Left lung (tissue), 10 donors: ENCODE measurements around the gene CLASP1. TPM values are rescaled to one million over a fixed set of nuclear protein-coding genes. Genes with fewer than 3 reads are reported as not detected.

ENCODE experiments used
- ATAC-seq: fragments of 200-7000 bp; cut with Tn5 transposase; one replicate; pipeline ENCODE4 v1.9.1; 2020; ENCODE audit warnings: moderate library complexity
- DNase-seq, 4 donors: peaks; one replicate each; pipeline ENCODE4 v3.0.0-alpha.2; 2013 to 2020
- H3K27ac ChIP-seq, 2 donors: fragments of 200-600 bp; sonication (generic) in 1 of 2; one replicate each; pipeline versions ENCODE4 v1.5.0 to v1.8.0; 2020 to 2021
- H3K27me3 ChIP-seq, 2 donors: fragments of 200-600 bp; sonication (generic) in 1 of 2; one replicate each; pipeline versions ENCODE4 v1.5.0 to v1.8.0; 2020 to 2021
- H3K36me3 ChIP-seq, 2 donors: fragments of 200-600 bp; sonication (generic) in 1 of 2; one replicate each; pipeline versions ENCODE4 v1.5.0 to v1.8.0; 2020 to 2021
- H3K4me1 ChIP-seq, 2 donors: fragments of 200-600 bp; one replicate each; pipeline ENCODE4 v1.8.0; 2021
- H3K4me3 ChIP-seq, 2 donors: fragments of 200-600 bp; sonication (generic) in 1 of 2; one replicate each; pipeline versions ENCODE4 v1.5.0 to v1.8.0; 2020 to 2021; ENCODE audit warnings: mild to moderate bottlenecking in 1 of 2
- H3K9me3 ChIP-seq, 2 donors: fragments of 200-600 bp; sonication (generic) in 1 of 2; one replicate each; pipeline versions ENCODE4 v1.5.0 to v1.8.0; 2020 to 2021
- intact Hi-C, 2 donors: fragments of 100-400 bp; cut with DNase I; formaldehyde crosslinking; loops; one replicate each; pipeline versions ENCODE4 v1.11.2 to v1.14.2; 2022
- polyA plus RNA-seq, 6 donors: library from polyadenylated mRNA; unstranded; fragments of 120-200 nt; gene quantifications; one replicate each; pipeline ENCODE4 v1.2.1, GENCODE V29; 2013; ENCODE audit not compliant: insufficient read length in 6 of 6
- total RNA-seq, 2 donors: library from RNA; stranded (reverse); fragmentation: NEBNext Ultra II Directional; extraction: Animal tissue kit (Norgen Biotek cat#: 25700); gene quantifications; one replicate each; pipeline ENCODE4 v1.2.1, GENCODE V29; 2021
- TF ChIP-seq, protein P1 (sequence below), 2 donors: fragments of 200-600 bp; sonication (generic) in 1 of 2; IDR thresholded peaks; one replicate each; pipeline versions ENCODE4 v1.5.0 to v1.8.0; 2021; ENCODE audit warnings: antibody characterized with exemption in 2 of 2
- donor health status: DM: no; HTN: yes; CAD: no.
- donor health status: DM: no; HTN: no; CAD: no.

Gene CLASP1
- total and polyA plus RNA-seq, 8 donors: 42.9 to 52.1 (median 48.7) TPM

DNA sequence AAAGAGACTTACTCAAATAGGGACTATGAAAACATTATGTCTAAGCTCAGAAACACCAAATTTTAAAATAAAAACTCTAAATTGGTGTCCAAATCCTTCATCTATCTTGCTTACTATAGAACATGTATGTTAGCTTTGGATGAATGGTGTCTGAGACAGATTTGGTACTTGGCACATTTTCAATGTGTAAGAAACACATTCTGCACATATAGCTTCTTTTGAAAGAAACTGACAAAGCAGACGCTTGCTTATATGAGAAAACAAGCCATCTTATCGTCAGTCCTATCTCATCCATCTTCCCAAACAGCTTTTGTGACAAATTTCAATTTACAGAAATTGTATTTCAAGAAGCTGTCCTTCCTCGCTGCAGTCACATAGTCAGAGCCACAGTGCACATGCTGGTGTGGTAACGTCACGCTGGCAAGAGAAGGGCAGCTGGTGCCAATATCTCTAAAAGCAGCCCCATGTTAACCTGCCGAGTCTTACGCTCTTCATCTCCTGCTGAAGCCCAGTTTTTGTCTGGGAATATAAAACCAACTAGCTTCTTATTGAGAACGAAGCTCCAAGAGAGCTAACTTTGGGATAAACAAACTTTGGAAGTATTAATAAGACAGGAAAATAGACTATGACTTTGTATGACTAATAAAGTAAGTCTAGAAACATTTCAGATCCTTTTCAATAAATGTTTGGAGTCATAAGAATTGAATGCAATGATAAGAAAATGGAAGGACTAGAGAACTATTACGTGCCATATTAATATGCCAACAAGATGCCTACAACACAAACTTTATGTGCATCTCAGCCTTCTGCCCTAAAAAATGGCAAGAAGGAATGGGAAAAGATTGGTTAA is 289.3 kb downstream of the CLASP1 start:
- TF ChIP-seq, protein P1, sequence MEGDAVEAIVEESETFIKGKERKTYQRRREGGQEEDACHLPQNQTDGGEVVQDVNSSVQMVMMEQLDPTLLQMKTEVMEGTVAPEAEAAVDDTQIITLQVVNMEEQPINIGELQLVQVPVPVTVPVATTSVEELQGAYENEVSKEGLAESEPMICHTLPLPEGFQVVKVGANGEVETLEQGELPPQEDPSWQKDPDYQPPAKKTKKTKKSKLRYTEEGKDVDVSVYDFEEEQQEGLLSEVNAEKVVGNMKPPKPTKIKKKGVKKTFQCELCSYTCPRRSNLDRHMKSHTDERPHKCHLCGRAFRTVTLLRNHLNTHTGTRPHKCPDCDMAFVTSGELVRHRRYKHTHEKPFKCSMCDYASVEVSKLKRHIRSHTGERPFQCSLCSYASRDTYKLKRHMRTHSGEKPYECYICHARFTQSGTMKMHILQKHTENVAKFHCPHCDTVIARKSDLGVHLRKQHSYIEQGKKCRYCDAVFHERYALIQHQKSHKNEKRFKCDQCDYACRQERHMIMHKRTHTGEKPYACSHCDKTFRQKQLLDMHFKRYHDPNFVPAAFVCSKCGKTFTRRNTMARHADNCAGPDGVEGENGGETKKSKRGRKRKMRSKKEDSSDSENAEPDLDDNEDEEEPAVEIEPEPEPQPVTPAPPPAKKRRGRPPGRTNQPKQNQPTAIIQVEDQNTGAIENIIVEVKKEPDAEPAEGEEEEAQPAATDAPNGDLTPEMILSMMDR (IDR thresholded peaks at IDR 0.05): no peak
- DNase-seq: no peak
- Histone ChIP-seq H3K4me1 (no peaks in the 10 kb centered on the region), H3K27me3 (no peaks in the 10 kb centered on the region), H3K27ac (no peak overlapping the region), H3K36me3 (peaks cover 0 to 87% of the 10 kb centered on the region in 2 donors), H3K4me3 (no peak overlapping the region), H3K9me3 (no peaks in the 10 kb centered on the region)
- intact Hi-C loops: loop anchor here in 1 of 2 donors (10.0 kb wide), 1 partner anchor 275 kb away; no protein-coding TSS in a partner anchor
- ATAC-seq: no peak

DNA sequence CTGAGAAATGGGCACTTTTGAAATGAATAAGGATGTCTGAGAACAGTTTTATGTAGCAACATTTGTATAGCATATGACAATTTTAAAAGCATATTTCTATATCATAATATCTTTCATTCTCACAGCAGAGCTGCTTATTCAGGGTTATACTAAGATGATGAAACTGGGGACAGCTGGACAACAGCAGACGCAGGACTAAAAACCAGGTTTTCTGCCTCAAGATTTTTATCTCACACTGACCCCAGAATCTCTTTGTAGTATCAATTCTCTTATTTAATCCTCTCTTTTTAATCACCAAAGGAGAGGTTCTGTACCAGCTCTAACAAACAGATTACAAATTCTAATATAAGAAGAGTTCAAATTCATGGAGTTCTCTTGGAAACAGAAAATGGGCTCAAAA is 290.1 kb downstream of the CLASP1 start:
- H3K27ac ChIP-seq: no peak overlapping the region
- H3K4me3 ChIP-seq: no peak overlapping the region
- H3K4me1 ChIP-seq: no peaks in the 10 kb centered on the region
- DNase-seq (no peak), ATAC-seq (no peak)
- TF ChIP-seq, protein P1 (IDR thresholded peaks at IDR 0.05): no peak
- intact Hi-C loops: loop anchor here in 1 of 2 donors (10.0 kb wide), 1 partner anchor 274 kb away; no protein-coding TSS in a partner anchor
- peaks cover 0 to 87% of the 10 kb centered on the region in 2 donors for H3K36me3 ChIP-seq
- H3K27me3 ChIP-seq: no peaks in the 10 kb centered on the region
- H3K9me3 ChIP-seq: no peaks in the 10 kb centered on the region

DNA sequence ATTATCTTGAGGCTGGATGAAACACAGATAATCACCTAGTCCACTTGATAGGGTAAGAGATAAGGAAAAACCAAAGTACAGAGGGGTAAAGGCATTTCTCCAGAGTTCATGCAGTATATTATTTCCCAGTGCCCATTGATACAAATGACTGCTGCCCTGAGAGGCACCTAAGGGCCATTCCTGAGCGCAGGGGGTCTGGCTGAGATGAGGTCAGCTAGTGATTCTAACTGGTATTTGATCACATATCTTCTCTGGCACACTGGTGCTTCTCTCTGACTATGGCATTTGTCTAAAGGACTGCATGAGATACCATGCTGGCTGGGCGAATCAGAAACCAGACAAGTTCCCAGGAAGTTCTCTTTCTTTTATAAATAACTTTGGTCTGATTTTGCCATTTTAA is 291.0 kb downstream of the CLASP1 start:
- Histone ChIP-seq H3K27me3 (no peaks in the 10 kb centered on the region), H3K36me3 (peaks cover 0 to 87% of the 10 kb centered on the region in 2 donors), H3K4me3 (no peak overlapping the region), H3K27ac (no peak overlapping the region), H3K9me3 (no peaks in the 10 kb centered on the region), H3K4me1 (no peaks in the 10 kb centered on the region)
- no peak for ATAC-seq
- DNase-seq: no peak
- intact Hi-C loops: loop anchor here in 1 of 2 donors (10.0 kb wide), 1 partner anchor 273 kb away; no protein-coding TSS in a partner anchor
- TF ChIP-seq, protein P1 (IDR thresholded peaks at IDR 0.05): no peak

DNA sequence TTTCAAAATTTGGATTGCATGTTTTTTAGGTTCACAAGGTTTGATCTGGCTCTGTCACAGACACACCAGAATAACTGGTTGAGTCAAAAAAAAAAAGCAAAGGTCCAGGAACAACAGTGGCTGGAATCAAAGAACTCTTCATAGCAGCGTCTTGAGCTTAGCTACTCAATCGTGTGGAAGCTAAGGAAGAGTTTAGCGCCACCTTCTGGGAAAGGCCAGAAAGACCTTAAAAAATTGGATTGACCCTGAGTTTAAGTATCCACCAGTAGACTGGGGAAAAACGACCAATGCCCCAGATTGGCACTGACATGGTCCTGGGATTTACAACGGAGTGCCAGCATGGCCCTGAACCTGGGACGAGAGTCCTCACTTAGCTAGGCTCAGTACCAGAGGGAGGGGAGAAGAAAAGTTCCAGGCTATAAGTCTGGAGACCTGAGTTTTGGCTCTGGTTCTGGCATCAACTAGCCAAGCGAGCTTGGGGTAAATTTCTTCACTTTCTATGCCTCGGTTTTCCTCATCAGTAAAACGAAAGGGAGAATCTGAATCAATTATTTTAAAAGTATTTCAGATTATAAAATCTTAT is 293.1 kb downstream of the CLASP1 start:
- ATAC-seq: peak; percentile 86
- no peak overlapping the region for H3K27ac ChIP-seq
- peak in 2 of 4 donors; percentile 49 to 74 for DNase-seq
- no peak overlapping the region for H3K4me3 ChIP-seq
- H3K27me3 ChIP-seq: no peaks in the 10 kb centered on the region
- intact Hi-C loops: loop anchor here in 1 of 2 donors (10.0 kb wide), 1 partner anchor 271 kb away; no protein-coding TSS in a partner anchor
- no peaks in the 10 kb centered on the region for H3K4me1 ChIP-seq
- TF ChIP-seq, protein P1 (IDR thresholded peaks at IDR 0.05): peak; percentile 56 to 63
- no peaks in the 10 kb centered on the region for H3K9me3 ChIP-seq
- peaks cover 0 to 87% of the 10 kb centered on the region in 2 donors for H3K36me3 ChIP-seq

DNA sequence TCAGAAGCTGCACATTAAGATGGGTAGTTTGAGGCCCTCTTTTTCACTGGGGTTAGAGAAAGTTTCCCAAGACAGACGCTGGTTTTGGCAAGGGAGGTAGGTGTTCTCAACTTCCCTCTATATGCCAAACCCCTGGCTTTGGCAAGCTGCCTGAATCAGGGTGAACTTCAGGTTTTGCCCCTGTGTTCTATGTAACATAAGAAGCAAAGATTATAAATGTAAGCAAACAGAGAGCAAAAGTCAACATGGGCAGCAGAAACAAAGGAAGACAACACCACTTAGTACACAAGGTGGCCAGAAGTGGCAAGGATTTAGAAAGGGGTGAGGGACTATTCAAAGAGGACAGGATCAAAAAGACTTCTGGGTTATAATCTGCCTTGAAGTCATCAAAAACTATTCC is 293.8 kb downstream of the CLASP1 start:
- intact Hi-C loops: loop anchor here in 1 of 2 donors (10.0 kb wide), 1 partner anchor 271 kb away; no protein-coding TSS in a partner anchor
- Histone ChIP-seq H3K27ac (no peak overlapping the region), H3K36me3 (peaks cover 0 to 90% of the 10 kb centered on the region in 2 donors), H3K9me3 (no peaks in the 10 kb centered on the region), H3K4me1 (no peaks in the 10 kb centered on the region), H3K4me3 (no peak overlapping the region), H3K27me3 (no peaks in the 10 kb centered on the region)
- ATAC-seq: peak; percentile 19
- DNase-seq: peak in 1 of 4 donors; percentile 21
- TF ChIP-seq, protein P1 (IDR thresholded peaks at IDR 0.05): no peak
